Measurements from ENCODE around the gene EME1.

EME1 gene

GRCh38 chr17:50337956-50338355 lies 35.1 kb upstream of the EME1 start:
- Histone ChIP-seq H3K27me3 (ENCODE audit: insufficient read depth, low read length) (peaks cover 3% of the 10 kb centered on the region; the same call in 1 of the 2 replicates), H3K36me3 (ENCODE audit: insufficient read depth, low read length) (no peaks in the 10 kb centered on the region), H3K4me2 (ENCODE audit: low read length) (no peak overlapping the region), H4K20me1 (ENCODE audit: insufficient read depth, low read length) (no peaks in the 10 kb centered on the region), H3K9me2 (ENCODE audit: low read depth, low read length) (no peaks in the 10 kb centered on the region), H3K9me3 (ENCODE audit: low read length) (peaks cover 10% of the 10 kb centered on the region; the same call in 1 of the 2 replicates), H3K79me2 (ENCODE audit: insufficient read depth, low read length) (no peaks in the 10 kb centered on the region), H3K4me1 (ENCODE audit: insufficient read depth, low read length, severe bottlenecking) (no peaks in the 10 kb centered on the region), H3K4me3 (ENCODE audit: low read depth, low read length, poor library complexity, severe bottlenecking) (no peak overlapping the region), H3F3A (ENCODE audit: insufficient read depth, low read length) (no peaks in the 10 kb centered on the region), H3K9ac (ENCODE audit: low read length) (no peak overlapping the region), H3K27ac (ENCODE audit: low read depth, low read length, poor library complexity, severe bottlenecking) (no peak overlapping the region), H2AFZ (ENCODE audit: low read length) (no peak overlapping the region)
- TF ChIP-seq EZH2 (IDR thresholded peaks at IDR 0.05; ENCODE audit: borderline replicate concordance, low read length): no peak
- no peak for TF ChIP-seq CTCF (IDR thresholded peaks at IDR 0.05; ENCODE audit: low read length)

GRCh38 chr17:50338645-50339044 lies 34.4 kb upstream of the EME1 start:
- no peaks in the 10 kb centered on the region for H3F3A ChIP-seq (ENCODE audit: insufficient read depth, low read length)
- no peak overlapping the region for H2AFZ ChIP-seq (ENCODE audit: low read length)
- no peak overlapping the region for H3K4me2 ChIP-seq (ENCODE audit: low read length)
- H3K79me2 ChIP-seq (ENCODE audit: insufficient read depth, low read length): no peaks in the 10 kb centered on the region
- H4K20me1 ChIP-seq (ENCODE audit: insufficient read depth, low read length): no peaks in the 10 kb centered on the region
- no peaks in the 10 kb centered on the region for H3K9me2 ChIP-seq (ENCODE audit: low read depth, low read length)
- TF ChIP-seq EZH2 (IDR thresholded peaks at IDR 0.05; ENCODE audit: borderline replicate concordance, low read length): no peak
- H3K9me3 ChIP-seq (ENCODE audit: low read length): peaks cover 10% of the 10 kb centered on the region; the same call in 1 of the 2 replicates
- H3K4me3 ChIP-seq (ENCODE audit: low read depth, low read length, poor library complexity, severe bottlenecking): no peak overlapping the region
- H3K36me3 ChIP-seq (ENCODE audit: insufficient read depth, low read length): no peaks in the 10 kb centered on the region
- H3K4me1 ChIP-seq (ENCODE audit: insufficient read depth, low read length, severe bottlenecking): no peaks in the 10 kb centered on the region
- no peak overlapping the region for H3K9ac ChIP-seq (ENCODE audit: low read length)
- no peak overlapping the region for H3K27ac ChIP-seq (ENCODE audit: low read depth, low read length, poor library complexity, severe bottlenecking)
- H3K27me3 ChIP-seq (ENCODE audit: insufficient read depth, low read length): peaks cover 3% of the 10 kb centered on the region; the same call in 1 of the 2 replicates

DNA sequence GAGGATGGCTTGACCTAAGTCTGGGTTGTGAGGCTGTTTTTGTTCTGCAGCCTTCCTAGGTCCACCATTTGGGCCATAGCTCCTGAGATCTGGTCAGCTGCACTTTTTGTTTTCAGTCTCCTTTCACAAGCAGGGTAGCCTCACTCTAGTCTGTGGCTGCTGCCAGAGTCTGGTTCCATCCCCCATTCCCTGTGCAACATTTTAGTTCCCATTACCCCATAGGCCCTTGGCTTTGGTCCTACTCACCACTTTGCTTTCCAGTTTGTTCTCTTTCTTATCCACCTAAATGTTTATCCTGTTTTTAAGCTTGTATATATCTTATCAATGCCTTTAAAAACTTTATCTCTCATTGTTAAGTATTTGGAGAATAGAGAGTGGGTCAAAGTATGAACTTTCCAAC lies 33.6 kb upstream of the EME1 start:
- no peak overlapping the region for H3K4me2 ChIP-seq (ENCODE audit: low read length)
- TF ChIP-seq EZH2 (IDR thresholded peaks at IDR 0.05; ENCODE audit: borderline replicate concordance, low read length) (no peak), CTCF (IDR thresholded peaks at IDR 0.05; ENCODE audit: low read length) (no peak)
- H3K9me3 ChIP-seq (ENCODE audit: low read length): peaks cover 10% of the 10 kb centered on the region; the same call in 1 of the 2 replicates
- H3K36me3 ChIP-seq (ENCODE audit: insufficient read depth, low read length): no peaks in the 10 kb centered on the region
- H3K27me3 ChIP-seq (ENCODE audit: insufficient read depth, low read length): peaks cover 3% of the 10 kb centered on the region; the same call in 1 of the 2 replicates
- H4K20me1 ChIP-seq (ENCODE audit: insufficient read depth, low read length): no peaks in the 10 kb centered on the region
- no peaks in the 10 kb centered on the region for H3K9me2 ChIP-seq (ENCODE audit: low read depth, low read length)
- no peaks in the 10 kb centered on the region for H3K79me2 ChIP-seq (ENCODE audit: insufficient read depth, low read length)
- H3K9ac ChIP-seq (ENCODE audit: low read length): no peak overlapping the region
- H3K4me3 ChIP-seq (ENCODE audit: low read depth, low read length, poor library complexity, severe bottlenecking): no peak overlapping the region
- no peaks in the 10 kb centered on the region for H3F3A ChIP-seq (ENCODE audit: insufficient read depth, low read length)
- no peak overlapping the region for H2AFZ ChIP-seq (ENCODE audit: low read length)
- no peak overlapping the region for H3K27ac ChIP-seq (ENCODE audit: low read depth, low read length, poor library complexity, severe bottlenecking)
- no peaks in the 10 kb centered on the region for H3K4me1 ChIP-seq (ENCODE audit: insufficient read depth, low read length, severe bottlenecking)

Measured in OCI-LY1 (cell line).